Ishikawa (cell line): ENCODE results near the gene TRERF1.

Source experiments
- CEBPB ChIP-seq: IDR thresholded peaks from 2 replicates; pipeline ENCODE4 v1.6.1; 2012
- TF ChIP-seq, protein P1 (sequence below): IDR thresholded peaks from 2 replicates; pipeline ENCODE4 v1.6.1; 2012
- TF ChIP-seq, protein P2 (sequence below): IDR thresholded peaks from 2 replicates; pipeline ENCODE4 v1.6.1; 2012
- TF ChIP-seq, protein P3 (sequence below): IDR thresholded peaks from 2 replicates; pipeline ENCODE4 v1.6.1; 2012; ENCODE audit warnings: low read depth, mild to moderate bottlenecking

DNA sequence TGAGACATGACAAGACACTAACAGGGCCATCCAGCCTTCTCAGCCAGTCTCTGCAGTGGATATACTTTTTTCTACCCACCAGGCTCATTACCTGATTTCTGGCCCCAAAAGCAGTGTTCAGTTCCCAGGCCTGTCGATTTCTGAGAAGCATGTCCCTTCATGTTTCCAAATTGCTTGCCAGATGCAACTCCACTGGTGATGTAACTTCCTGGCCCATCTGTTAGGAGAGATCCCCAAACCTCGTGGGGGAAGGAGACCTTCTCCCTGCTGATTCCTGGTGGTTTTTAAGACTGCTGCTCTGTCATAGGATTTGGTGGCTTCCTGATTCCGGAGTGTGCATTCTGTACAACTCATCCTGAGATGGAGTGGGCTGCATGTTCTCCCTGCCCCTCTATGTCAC lies 202.4 kb downstream of the TRERF1 start:
- TF ChIP-seq, protein P1, sequence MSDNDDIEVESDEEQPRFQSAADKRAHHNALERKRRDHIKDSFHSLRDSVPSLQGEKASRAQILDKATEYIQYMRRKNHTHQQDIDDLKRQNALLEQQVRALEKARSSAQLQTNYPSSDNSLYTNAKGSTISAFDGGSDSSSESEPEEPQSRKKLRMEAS = no peak
- TF ChIP-seq, protein P2, sequence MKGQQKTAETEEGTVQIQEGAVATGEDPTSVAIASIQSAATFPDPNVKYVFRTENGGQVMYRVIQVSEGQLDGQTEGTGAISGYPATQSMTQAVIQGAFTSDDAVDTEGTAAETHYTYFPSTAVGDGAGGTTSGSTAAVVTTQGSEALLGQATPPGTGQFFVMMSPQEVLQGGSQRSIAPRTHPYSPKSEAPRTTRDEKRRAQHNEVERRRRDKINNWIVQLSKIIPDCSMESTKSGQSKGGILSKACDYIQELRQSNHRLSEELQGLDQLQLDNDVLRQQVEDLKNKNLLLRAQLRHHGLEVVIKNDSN = no peak
- TF ChIP-seq, protein P3, sequence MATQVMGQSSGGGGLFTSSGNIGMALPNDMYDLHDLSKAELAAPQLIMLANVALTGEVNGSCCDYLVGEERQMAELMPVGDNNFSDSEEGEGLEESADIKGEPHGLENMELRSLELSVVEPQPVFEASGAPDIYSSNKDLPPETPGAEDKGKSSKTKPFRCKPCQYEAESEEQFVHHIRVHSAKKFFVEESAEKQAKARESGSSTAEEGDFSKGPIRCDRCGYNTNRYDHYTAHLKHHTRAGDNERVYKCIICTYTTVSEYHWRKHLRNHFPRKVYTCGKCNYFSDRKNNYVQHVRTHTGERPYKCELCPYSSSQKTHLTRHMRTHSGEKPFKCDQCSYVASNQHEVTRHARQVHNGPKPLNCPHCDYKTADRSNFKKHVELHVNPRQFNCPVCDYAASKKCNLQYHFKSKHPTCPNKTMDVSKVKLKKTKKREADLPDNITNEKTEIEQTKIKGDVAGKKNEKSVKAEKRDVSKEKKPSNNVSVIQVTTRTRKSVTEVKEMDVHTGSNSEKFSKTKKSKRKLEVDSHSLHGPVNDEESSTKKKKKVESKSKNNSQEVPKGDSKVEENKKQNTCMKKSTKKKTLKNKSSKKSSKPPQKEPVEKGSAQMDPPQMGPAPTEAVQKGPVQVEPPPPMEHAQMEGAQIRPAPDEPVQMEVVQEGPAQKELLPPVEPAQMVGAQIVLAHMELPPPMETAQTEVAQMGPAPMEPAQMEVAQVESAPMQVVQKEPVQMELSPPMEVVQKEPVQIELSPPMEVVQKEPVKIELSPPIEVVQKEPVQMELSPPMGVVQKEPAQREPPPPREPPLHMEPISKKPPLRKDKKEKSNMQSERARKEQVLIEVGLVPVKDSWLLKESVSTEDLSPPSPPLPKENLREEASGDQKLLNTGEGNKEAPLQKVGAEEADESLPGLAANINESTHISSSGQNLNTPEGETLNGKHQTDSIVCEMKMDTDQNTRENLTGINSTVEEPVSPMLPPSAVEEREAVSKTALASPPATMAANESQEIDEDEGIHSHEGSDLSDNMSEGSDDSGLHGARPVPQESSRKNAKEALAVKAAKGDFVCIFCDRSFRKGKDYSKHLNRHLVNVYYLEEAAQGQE = no peak
- TF ChIP-seq CEBPB = no peak
